NCI-H82 treated with DMSO at 0.1 percent for 48 hours (cell line): ENCODE data around the gene SHC1.
"Not testable (repeated sequence)": the region's sequence is repeated elsewhere in the genome, so short reads cannot be mapped to it uniquely, and the experiment has no call there.

Source experiments
- DNase-seq: peaks from one replicate; lab custom pipeline; 2025; ENCODE audit not compliant: unreplicated experiment; lab: John Stamatoyannopoulos, UW

SHC1 gene

DNA sequence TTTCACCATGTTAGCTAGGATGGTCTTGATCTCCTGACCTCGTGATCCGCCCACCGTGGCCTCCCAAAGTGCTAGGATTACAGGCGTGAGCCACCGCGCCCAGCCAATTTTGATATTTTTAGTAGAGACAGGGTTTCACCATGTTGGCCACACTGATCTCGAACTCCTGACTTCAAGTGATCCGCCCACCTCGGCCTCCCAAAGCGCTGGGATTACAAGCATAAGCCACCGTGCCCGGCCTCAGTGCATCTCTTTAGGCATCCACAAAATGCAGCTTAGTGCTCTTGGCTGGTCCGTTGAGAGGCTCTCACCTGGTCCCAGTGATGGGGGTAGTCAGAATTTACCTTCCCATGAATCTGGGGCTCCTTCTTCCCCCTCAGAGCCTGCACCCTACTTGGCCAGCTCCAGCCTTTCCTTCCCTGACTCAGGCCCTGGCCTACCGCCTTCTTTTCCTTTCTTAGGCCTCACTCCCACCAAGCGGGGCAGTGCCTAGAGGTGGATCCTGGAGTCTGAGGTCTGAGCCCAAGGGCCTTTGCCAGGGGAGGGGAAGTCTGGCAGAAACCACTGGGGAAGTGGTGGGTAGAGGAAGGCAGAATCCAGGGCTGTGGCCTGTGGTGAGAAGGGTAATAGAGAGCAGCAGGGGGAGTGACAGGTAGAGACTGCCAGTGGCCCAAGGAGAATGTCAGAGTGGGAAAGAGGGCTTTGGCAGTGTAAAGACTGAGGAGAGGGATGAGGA lies 26.6 kb upstream of the SHC1 start:
- no peak for DNase-seq

DNA sequence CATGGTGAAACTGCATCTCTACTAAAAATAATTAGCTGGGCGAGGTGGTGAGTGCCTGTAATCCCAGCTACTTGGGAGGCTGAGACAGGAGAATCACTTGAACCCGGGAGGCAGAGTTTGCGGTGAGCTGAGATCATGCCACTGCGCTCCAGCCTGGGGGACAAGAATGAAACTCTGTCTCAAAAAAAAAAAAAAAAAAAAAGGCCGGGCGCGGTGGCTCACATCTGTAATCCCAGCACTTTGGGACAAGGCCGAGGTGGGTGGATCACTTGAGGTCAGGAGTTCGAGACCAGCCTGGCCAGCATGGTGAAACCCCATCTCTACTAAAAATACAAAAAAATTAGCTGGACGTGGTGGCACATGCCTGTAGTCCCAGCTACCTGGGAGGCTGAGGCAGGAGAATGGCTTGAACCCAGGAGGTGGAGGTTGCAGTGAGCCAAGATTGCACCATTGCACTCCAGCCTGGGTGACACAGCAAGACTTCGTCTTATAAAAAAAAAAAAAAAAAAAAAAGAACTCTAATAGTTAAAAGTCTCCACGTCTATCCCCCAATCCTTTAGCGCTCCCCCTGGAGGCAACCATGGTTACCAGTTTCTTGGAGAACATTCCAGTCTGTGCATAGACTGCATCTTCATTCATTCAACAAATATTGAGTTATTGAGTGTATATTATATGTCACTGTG lies 24.9 kb upstream of the SHC1 start:
- DNase-seq, result not testable (repeated sequence)

DNA sequence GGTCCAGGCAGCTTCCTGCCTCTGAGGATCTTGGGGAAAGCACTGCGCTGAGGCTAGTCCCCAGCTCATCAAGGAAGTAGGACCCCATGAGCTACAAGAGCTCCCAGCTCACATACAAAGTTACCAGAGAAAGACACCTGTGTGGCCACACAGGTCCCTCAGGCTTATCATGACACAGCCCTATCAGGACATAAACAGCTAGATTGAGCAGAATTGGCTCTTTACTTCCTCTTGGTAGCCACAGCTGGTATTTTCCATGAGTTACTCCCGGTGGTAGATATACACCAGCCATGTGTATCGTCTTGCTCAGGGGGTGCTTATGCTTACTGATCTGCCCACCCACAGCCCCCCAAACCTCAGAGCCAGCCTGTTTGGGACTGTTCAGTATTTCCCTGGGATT lies 24.0 kb upstream of the SHC1 start:
- no peak for DNase-seq

DNA sequence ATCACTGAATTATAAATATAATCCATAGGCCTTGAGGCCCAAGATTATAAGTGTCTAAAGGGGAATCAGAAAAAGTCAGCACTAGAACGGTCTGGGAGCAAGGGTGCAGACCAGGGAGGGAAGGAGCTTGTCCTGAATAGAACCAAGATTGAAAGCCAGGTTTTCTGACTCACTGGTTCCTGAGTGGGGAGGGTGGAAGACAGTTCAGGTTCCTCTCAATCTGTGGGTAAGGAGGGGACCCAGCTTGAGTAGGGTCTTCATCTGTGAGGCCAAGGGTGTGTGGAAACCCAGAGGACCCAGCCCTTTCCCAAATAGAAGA lies 23.7 kb upstream of the SHC1 start:
- DNase-seq, result no peak

DNA sequence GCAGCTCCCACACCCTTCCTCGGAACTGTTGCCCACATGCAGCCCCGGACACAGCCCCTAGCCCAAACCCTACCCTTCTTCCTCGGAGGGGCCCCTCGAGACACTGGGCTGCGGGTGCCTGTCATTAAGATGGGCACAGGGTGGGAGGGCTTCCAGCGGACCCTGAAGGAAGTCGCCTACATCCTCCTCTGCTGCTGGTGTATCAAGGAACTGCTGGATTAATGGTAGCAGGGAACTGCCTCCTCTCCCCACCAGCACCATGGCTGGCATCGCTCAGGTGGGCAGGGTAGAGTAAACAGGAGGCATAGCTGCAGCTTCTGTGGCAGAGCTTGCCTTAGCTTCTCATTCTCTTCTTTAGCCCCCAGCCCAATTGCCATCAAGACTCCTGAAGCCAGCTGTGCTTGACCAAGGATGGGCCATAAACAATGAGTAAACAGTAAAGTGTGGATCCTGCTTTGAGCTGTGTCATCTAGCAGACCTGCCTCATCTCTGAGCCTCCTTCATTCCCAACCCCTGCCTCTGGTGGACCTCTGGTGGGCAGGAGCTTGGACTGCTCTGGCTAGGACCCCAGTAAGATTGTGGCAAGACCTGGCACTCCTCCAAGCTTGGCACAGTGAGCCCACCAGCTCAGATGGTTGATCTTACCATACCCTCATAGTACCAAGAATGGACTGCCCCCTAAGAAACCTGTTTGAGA lies 23.2 kb upstream of the SHC1 start, which contains the start of gene LENEP:
TSS of gene LENEP (plus strand) at position 15 of the 697 bp plus-strand sequence. CDS start at position 37, 22 bp downstream.
- DNase-seq, result no peak

DNA sequence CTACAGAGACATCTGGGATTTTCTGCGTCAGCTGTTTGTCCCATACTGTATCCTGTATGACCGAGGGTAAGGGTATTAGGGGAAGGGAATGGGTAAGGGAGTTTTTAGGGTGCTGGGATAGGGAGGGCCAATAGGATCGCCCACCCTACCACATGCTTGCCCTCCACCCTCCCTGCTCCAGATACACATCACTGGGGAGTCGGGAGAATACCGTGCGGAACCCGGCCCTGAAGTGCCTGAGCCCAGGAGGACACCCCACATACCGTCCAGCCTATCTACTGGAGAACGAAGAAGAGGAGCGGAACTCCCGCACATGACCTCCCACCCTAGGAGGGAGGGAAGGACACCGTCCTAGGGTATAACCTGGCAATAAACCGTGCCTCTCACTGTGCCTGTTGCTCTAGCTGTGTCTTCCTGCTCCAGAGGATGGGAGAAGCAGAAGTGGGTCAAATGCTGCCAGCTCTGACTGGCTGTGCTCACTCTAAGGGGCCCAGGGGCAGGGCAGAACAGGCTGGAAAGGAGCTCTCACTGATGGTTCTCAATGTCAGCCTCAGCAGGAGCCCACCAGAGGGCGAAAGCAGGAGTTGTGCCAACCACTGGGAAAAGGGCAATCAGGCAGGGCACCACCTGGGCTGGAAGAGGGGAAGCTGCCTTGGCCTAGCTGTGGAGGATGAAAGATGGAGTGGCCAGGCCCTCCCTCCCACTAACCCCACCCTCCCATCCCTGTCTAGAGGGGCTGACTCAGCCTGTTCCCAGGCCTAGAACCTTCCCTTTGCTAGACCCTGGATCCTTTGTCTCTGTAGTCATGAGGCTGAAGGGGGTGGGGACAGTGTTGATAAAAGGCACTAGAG lies 22.4 kb upstream of the SHC1 start:
- no peak for DNase-seq

DNA sequence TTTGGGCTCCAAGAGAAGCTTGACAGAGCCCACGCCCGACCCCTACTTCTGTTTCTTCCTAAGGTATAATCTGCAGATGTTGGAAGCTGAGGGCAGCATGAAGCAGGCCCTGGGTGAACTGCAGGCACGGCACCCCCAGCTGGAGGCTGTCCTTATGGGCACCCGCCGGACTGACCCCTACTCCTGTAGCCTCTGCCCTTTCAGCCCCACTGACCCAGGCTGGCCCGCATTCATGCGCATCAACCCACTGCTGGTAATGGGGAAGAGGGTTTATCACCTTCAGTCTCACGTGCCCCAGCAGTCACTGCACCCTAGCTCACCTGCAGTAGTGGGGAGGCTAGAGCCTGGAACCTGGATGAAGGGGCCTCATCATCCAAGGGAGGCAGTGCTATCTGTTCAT lies 19.7 kb upstream of the SHC1 start:
- no peak for DNase-seq

DNA sequence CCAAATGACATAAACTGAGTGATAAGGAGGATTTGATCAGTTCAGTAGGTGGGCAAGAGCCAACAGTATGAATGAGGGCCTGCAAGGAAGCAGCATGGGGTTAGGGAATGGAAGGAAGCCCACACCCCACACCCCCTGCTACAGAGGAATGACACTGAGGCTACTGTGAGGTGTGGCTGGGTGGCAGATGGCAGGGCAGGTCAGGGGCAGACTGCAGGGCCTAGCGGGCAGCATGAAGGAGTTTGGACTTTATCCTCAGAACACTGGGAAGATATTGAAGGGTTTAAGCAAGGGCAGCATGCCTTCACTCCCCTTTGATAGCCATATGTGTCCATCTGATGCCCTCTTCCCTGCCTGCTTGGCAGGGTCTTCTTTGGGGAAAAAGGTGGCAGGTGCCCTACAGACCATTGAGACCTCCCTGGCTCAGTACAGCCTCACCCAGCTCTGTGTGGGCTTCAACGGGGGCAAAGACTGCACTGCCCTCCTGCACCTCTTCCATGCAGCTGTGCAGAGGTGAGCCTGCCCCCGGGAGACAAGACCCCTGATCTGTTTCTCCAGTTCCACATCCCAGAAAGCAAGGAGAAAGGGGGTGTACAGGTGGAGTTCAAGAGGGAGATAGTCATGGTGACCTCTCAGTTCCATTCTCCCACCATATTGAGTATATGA lies 18.8 kb upstream of the SHC1 start:
- DNase-seq, result no peak

DNA sequence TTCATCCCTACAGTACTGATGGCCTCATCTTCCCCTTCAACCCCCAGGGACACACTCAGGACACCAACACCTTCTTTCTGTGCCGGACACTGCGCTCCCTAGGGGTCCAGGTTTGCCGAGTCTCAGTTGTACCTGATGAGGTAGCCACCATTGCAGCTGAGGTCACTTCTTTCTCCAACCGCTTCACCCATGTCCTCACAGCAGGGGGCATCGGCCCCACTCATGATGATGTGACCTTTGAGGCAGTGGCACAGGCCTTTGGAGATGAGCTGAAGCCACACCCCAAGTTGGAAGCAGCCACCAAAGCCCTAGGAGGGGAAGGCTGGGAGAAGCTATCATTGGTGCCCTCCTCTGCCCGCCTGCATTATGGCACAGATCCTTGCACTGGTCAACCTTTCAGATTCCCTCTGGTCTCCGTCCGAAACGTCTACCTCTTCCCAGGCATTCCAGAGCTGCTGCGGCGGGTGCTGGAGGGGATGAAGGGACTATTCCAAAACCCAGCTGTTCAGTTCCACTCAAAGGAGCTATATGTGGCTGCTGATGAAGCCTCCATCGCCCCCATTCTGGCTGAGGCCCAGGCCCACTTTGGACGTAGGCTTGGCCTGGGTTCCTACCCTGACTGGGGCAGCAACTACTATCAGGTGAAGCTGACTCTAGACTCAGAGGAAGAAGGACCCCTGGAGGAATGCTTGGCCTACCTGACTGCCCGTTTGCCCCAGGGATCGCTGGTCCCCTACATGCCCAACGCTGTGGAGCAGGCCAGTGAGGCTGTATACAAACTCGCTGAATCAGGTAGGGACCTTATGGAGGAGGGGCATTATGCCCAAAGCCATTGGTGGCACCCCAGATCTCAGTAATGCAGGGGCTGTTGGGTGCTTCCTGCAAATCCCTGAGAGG lies 17.8 kb upstream of the SHC1 start:
- DNase-seq, result no peak

DNA sequence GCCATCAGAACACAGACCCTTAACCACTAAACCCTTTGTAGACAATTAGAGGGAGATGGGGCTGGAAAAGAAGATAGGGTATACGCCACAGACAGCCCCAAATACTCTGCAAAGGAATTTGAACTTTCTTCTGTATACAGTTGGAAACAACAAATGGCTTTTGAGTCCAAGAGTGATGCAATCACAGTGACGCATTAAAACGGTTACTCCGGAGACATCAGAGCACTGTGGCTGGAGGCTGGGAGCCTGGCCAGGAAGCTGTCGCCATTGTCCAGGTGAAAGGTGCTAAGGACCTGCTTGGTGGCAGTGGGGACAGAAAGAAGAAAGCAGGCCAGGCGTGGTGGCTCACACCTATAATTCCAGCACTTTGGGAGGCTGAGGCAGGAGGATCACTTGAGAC lies 16.8 kb upstream of the SHC1 start:
- DNase-seq, result no peak

DNA sequence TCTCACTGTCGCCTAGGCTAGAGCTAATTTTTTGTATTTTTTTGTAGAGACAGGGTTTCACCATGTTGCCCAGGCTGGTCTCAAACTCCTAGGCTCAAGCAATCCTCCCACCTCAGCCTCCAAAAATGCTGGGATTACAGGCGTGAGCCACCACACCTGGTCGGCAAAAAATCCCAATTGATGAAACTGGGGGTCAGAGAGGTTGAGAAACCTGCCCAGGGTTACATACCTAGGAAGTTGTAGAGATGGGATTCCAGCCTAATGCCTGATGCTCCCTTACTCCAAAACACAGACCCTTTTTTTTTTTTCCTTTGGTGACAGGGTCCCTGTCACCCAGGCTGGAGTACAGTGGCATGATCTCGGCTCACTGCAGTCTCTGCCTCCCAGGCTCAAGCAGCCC lies 16.2 kb upstream of the SHC1 start:
- DNase-seq, result not testable (repeated sequence)

DNA sequence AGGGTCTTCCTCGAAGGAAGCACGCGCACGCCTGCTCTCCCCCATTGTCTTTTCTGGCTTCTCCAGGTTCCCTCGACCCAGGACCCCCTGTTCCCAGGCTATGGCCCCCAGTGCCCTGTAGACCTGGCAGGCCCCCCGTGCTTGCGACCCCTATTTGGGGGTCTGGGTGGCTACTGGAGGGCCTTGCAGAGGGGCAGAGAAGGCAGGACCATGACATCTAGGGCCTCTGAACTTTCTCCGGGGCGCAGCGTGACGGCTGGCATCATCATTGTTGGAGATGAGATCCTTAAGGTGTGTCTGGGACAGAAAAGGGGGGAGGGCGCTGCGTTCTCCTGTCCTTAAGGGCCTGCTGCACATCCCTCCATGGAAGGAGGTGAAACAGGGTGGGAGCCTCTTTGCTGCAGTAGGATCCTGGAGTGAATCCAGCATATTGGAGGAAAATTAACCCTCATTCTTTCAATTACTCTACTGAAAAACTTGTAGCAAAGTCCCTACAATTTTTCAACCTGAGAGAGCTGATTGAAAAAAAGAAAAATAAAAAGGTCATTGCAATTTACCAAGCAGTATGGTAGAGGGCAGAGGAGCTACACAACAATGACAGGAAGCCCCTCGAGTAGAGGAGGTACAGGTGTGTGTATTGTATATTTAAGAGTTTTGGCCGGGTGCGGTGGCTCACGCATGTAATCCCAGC lies 13.4 kb upstream of the SHC1 start:
- no peak for DNase-seq

DNA sequence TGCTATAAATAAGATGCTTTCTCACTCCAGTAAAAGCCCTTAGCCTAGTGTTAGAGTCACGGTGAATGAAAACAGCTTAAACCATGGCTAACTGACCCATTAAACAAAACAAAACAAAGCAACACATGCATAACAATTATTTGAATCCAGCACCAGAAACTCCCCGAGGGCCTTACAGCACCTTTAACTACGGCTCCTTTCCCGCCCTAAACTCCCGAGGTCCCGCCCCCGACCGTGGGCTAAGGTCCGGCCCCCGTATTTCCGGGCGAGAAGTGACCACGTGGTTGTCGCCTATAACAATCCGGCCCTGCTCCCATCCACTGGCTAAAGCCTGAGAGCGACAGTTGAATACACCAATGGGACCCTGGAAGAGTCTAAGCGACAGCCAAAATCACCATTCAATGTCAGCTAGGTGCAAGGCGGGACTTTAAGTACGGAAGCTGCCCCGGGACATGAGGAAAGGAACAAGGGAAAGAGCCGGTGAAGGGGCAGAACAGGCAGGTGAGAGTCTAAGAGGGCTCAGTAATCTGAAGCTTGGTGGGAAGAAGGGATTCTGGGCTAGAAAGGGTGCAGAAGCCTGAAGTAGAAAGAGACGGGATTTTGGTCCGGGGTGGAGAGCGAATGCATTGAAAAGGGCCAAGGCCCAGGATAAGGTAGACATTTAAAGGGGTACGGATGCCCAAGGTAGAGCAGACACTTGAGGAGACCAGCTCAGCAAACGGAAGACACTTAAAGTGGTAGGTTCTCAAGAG lies 12.5 kb upstream of the SHC1 start, which contains the start of gene FLAD1:
TSS of gene FLAD1 (plus strand) at position 448 of the 752 bp plus-strand sequence. CDS start 351 bp downstream, outside the sequence.
- DNase-seq, result peak; percentile 100

DNA sequence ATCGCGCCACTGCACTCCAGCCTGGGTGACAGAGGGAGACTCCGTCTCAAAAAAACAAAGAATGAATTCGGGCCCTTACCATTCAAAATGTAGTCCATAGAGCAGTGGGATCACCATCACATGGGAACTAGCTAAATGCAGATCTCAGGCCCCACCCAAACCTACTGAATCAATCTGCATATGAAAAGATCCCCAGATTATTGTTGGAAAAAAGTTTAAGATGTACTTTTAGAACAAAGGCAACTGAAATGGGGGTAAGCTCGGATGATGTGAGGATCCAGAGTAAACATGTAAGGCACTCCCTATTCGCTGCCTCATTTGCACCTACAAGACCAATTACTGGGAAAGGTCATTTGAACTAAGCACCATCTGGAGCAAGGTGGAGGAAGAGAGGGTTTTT lies 11.8 kb upstream of the SHC1 start:
- DNase-seq, result no peak

DNA sequence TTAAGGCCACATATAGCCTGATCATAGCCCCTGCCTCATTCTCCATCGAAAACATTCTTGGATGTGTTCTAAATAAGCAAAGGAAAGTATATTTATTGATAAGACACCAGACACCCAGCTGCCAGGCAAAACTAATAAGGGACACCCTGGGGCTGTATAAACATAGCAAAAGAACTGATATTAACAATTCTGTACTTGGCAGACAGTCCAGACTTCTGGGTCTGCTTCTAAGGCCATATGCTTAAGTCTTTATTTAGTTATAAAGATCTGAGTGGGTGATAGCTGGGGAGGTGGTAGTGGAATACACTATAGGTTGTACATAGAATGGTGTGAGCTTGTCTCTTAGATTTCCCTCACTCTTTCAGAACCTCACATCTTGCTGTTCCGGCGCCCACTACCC lies 7.8 kb upstream of the SHC1 start:
- no peak for DNase-seq

DNA sequence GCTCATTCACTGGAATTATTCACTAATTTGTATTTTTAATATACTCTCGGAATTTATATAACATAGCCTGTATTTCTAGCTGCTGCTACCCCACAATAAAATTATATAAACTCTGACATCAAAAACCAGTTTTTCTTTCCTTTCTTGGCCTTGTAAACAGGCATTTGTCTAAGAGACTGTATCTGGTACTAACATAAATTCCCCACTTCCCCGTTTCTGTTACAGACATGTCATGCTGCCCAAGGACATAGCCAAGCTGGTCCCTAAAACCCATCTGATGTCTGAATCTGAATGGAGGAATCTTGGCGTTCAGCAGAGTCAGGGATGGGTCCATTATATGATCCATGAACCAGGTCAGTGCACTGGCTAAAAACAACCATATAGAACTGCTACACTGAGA lies 7.2 kb upstream of the SHC1 start:
- DNase-seq, result not testable (repeated sequence)

DNA sequence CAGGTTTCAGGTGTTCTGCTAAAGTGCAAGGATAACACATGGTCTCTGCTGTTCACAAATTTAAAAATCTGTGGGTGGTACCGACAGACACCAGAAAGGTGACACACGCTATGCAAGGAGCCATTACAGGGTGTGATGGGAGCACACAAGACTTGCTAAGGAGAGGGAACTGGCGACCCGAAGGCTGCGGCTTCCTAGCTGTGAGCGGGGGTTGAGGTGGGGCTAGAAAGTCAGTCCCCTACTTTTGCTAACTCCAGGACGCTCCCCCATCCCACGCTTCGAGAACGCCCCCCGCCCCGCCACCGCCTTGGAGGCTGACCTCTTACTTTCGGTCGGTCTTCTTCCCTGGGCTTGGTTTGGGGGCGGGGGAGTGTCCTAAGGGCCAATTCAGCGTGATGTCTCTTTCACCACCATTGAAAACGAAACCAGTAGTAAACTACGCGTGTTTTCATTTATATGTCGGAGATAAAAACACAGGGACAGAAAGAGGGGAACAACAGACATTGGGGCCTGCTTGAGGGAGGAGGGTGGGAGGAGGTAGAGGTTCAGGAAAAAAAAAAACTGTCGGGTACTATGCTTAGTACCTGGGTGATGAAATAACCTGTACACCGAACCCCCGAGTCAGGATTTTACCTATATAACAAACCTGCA lies 5.0 kb upstream of the SHC1 start:
- DNase-seq, result no peak
